ACHN (cell line): ENCODE data around the gene MLC1.

Experiments
- DNase-seq: peaks from one replicate; pipeline ENCODE4 v3.0.0-alpha.2; 2015
- in situ Hi-C: cut with HindIII; loops from 2 replicates; pipeline ENCODE4 v1.10.0; 2017; ENCODE audit warnings: low sequenced_read_pairs, low pct_ligation_motif_present, low pct_unique_long_range_greater_than_20kb

The MLC1 gene

DNA sequence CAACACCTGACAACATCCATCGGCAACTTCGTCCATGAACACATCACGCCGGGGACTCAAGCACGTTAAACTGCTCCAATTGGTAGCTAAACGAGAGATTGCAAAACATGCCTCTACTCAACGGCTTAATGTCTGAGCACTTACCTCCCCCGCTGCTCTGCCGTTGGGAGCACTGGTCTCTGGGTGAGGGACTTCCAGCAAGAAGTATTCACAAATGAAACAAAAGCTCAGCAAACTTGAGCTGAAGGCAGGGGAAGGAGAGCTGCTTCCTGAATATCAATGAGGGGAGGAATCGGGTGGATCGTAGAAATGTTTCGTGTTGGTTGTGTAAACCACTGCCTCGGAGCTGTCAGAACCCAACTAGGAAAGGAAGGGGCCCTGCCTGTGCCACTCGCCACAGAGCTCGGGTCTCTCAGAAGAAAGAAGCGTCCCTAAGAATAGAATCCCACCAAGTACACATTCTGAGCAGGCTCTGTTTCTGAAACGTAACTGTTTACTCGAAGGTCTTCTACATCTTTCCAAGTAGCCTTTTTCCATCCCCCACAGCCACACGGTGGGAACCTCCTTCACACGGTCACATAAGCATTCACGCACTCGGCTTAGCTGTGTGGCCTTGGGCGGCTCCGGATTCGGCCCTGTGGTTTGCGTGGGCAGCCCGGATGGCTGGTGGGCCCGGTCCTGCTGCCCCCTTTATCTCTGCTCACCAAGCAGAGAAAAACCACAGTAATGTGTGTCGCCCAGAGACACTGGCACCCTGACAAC, at the start of gene MLC1:
MLC1 (minus strand) TSS at position 216 of the 762 bp plus-strand sequence. CDS start 524 bp downstream, outside the sequence.
- in situ Hi-C loops = no loop called here
- no peak for DNase-seq

DNA sequence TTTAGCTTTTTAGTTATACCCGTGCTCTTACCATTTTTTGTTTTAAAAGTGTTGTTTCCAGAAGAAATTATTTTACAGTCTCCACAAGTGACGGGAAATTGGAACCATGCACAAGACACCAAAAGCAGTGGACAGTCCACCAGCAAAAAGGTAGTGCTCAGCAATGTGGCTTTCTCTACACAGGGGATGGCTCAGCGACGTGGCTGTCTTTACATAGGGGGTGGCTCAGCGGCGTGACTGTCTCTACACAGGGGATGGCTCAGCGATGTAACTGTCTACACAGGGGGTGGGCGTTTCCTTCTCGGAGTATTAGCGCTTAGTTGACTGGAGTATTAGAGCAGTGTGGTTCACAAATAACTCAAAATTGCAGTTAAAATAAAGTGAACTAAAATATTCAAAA, 49.3 kb upstream of the MLC1 start:
- DNase-seq = no peak
- in situ Hi-C loops = no loop called here

DNA sequence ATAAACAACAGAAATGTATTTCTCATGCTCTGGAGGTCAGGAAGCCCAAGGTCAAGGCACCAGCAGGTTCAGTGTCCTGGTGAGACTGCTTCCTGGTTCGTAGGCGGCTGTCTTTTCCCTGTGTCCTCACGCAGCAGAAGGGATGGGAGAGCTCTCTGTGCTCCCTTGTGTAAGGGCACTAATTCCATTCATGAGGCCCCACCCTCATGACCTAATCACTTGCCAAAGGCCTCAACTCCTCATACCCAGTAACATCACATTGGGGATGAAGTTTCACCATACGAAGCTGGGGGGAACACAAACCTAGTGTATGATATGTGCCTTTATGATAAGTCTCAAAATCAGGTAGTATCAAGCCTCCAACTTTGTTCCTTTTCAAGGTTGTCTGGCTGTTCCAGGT, 46.7 kb upstream of the MLC1 start:
- DNase-seq = no peak
- in situ Hi-C loops = no loop called here

DNA sequence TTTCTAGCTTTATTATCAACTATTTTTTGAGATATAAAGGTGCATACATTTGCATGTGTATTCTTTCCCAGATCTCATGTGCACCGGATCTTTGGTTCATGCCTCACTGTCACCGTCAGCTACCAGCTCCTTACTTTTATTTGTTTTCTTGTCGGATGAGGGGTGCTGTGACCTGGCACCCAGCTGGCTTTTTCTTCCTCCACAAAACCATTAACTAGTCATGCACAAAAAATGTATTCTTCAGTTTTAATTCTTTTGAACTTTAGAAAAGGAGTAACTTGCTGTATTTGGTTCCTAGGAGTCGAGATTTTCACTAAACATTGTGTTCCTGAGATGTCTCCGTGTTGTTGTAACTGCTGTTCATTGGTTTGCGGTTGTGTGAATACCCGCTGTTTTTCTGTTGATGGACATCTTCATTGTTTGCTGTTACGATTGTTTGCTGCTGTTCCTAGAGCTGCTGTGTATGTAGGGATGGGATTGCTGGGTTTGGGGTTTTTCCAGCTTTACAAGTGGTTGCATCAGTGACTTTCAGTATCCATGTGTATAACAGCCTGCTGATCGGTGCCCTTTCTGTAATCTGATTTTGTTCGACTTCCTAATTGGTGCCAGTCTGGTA, 44.0 kb upstream of the MLC1 start:
- in situ Hi-C loops = no loop called here
- DNase-seq = no peak

DNA sequence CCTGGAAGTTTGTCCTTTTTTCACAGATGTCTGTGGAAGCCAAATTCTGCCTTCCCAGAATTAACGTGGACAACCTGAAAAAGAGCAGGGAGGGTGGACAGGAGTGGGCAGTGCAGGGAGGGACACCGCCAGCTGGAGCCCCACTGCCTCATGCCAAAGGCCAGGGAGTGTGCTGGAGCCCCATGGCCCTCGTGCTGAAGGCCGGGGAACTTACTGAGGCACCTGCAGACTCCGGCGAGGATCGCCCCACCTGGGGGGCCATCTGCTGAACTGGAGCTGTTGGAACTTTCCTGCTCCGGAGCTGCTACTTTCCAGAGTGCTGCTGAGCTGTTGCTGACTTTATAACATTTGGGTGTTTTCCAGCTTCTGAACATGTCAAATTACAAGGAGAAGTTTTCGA, 39.8 kb upstream of the MLC1 start:
- no peak for DNase-seq
- in situ Hi-C loops = no loop called here

DNA sequence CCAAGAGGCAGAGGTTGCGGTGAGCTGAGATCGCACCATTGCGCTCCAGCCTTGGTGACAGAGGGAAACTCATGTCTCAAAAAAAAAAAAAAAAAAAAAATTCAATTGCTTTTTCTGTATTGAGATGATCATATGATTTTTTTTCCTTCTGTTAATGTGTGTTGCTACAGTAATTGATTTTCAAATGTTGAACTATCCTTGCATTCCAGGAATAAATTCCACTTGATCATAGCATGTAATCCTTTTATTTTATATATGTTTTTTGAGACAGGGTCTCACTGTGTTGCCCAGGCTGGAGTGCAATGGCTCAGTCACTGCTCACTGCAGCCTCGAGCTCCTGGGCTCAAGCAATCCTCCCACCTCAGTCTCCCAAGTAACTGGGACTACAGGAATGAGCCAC, 37.9 kb upstream of the MLC1 start:
- DNase-seq = no peak
- in situ Hi-C loops = no loop called here

DNA sequence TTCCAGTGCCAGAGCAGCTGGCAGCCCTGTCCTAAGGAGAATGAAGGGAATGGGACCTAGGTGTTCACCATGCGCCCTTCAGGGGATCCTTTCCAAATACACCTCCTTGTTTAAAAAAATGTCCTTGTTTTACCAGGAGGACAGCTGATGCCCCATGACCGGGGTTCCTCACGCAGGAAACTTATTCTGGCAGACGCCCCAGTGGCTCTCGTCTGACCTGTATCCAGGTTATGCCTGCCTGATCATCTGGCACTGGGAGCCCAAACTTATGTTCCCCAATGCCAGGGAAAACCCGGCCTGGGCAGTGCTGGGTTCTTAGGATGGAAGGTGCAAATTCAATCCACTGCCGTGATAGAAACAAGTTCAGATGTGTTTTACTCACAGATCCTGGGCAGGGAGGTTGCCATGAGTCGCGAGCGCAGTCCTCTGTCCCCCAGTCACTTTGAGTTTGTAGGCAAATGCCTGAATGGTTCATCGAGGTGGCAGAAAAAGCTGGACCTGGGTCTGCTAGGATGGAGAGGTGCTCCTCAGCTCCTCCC, 36.0 kb upstream of the MLC1 start:
- no peak for DNase-seq
- in situ Hi-C loops = no loop called here

DNA sequence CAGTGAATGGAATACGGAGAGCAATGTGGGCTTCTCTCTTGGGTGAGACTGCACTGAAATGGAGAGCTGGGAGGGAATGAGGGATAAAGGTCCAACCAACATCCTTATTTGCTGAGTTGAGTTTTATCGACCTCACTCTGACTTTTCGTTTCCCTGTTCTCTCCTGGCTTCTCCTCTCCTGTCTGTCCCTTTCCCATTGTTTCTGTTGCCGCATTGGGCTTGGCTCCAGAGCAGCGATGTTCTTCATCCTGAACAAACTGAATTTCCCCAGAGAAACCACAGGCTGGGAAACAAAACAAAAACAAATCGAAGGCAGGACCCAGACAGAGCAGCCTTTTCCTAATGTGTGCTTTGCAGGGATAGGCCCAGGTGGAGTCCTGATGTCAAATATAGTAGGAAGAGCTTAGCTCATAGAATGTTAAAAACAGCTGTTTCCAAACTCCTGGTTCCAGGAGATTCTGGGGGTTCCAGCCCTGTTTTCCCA, 34.6 kb upstream of the MLC1 start:
- in situ Hi-C loops = no loop called here
- no peak for DNase-seq

DNA sequence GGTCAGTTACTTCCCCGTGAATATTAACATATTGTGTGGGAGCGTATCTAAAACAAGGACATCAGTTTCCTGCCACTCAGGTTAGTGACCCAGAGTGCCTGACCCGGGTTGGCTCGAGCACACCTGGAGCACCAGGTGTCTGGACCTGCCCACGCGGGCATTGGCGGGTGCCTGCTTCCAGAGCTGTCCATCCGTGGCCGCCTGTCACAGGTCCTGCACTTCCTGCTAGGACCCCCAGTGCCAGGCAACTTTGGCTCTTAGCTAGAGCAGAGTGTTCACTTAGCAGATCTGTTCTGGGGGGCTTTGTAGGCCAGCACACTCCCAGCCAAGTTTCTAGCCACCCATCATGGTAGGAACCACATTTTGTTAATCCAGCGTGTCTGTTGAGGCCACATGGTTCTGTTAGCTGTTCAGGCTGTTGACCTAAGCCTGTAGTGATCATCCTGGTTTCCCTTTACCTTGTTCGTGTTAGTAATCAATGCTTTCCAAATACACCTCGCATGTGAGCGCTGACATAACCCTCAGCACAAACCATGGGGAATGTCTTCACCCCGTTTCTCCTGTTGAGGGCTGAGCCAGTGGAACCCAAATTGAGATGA, 34.0 kb upstream of the MLC1 start:
- in situ Hi-C loops = no loop called here
- DNase-seq = no peak

DNA sequence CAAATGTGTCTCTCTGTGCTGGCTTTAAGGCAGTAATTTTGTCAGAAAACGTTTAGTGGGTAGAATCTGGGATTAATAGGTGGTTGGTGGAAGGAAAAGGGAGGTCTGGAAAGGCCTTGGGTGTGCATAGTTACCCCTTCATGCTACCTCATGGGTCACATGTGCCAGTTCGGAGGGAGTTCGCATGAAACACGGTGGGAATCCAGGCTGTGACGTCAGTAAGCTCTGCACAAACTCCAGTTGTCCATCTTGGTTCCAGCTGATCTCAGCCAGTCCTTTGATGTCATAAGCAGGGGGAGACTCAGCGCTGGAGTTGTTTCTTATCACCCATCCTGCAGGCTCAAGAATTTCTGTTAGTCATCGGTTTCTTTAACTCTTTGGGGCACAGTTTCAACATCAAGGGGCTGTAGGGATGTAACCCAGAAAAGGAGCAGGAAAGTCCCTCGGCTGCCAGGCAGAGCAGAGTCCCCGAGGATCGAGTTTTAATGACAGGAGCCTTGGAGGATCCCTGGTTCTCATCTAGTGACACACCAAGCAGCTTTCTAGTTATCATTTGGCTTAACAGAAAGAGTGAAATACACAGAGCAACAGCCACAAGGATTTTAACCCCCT, 33.4 kb upstream of the MLC1 start:
- peak; percentile 2 for DNase-seq
- in situ Hi-C loops = no loop called here

DNA sequence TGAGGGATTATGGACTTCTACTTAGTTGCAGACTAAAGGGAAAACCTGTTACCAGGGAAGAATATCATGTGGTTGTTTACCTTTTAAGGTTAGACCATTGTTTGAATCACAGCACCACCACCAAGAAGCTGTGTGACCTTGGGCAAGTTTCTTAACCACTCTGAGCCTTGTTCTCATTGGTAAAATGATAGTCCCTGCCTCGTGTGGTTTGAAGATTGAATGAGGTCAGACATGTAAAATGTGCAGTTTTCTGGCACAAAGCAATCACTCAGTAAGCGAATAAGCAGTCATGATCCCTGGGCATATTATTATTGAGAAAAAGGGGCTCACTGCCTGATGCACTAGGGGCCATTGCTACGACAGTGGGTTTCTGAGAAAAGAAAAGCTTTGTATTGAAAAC, 32.9 kb upstream of the MLC1 start:
- DNase-seq = no peak
- in situ Hi-C loops = no loop called here

DNA sequence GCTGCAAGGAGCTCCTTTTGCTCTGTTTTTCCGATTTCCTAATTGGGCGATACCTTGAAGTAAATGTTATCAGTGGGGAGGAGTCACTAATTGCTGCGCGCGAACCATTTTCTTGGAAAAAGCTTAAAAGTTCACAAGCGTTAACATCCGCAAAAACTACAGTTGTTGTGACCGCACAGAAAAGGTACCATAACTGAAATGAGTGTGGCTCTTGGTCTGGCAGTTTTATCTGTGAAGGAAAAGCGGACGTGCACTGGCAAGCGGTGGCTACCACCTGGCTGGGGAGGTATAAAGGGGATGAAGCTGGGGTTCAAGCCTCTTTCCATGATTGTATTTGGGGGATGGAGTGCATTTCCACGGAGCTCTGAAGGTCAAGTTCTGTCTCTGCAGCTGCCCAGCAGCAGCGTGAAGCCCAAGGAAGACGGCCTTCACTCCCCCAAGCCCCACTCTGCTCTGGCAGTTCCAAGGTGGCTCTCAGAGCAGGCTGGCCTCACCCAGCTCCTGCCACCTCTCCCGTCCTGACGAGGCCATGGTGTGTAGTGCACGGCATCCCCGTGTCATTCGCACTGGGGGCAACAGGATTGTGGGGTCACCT, 32.0 kb upstream of the MLC1 start:
- DNase-seq = no peak
- in situ Hi-C loops = no loop called here

DNA sequence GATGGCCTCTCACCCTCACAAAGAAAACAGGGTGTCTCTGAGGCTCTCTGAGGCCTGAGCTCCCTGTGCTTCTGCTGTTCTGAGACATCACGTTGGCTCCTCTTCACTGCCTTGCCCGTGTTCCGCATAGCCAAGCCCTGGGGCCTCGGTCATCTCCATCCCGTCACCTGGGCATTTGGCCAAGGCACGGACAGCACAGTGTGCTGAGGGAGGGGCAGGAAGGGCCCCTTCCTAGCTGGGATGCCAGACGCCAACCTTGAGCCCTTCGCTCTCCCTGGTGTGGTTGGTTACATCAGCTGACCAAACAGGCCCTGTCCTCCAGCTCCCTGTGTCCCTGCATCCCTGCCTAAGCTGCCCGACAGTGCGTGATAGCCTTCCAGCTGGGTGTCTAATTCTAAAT, 30.5 kb upstream of the MLC1 start:
- no peak for DNase-seq
- in situ Hi-C loops = no loop called here

DNA sequence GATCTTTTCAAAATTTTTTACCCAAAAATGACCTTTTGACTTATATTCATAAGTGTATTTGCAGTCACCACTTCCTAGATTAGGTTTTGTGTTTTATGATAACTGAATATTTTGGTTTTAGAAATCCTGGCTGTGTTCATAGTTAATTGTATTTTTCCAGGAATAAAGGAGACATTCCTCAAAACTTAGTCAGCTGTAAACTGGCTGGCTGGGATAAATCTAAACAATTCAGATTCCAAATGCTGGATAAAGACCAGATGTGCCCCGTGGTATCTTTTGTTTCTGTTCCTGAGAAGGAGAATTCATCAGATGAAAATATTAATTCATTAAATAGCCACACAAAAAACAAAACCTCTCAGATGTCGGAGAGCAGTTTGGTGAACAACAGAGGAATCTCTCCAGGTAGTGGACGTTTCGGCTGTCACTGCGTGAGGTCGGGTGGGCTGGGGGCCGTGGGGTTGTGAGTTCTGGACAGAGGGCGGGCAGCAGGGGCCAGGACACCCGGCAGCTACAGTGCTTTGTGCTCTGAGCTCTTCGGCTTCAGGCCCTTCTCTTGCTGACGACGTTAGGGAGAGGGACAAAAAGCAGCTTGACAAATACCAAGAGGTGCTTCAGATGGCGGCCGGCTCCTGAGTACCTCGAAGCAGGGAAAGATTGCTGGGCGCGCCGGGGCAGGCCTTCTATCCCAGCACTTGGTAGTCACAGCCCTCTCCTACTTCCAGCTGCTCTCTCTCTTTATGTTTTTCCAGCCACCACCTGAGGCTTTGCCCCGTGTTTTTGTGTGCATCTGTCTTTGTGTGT, 29.2 kb upstream of the MLC1 start:
- in situ Hi-C loops = no loop called here
- no peak for DNase-seq

DNA sequence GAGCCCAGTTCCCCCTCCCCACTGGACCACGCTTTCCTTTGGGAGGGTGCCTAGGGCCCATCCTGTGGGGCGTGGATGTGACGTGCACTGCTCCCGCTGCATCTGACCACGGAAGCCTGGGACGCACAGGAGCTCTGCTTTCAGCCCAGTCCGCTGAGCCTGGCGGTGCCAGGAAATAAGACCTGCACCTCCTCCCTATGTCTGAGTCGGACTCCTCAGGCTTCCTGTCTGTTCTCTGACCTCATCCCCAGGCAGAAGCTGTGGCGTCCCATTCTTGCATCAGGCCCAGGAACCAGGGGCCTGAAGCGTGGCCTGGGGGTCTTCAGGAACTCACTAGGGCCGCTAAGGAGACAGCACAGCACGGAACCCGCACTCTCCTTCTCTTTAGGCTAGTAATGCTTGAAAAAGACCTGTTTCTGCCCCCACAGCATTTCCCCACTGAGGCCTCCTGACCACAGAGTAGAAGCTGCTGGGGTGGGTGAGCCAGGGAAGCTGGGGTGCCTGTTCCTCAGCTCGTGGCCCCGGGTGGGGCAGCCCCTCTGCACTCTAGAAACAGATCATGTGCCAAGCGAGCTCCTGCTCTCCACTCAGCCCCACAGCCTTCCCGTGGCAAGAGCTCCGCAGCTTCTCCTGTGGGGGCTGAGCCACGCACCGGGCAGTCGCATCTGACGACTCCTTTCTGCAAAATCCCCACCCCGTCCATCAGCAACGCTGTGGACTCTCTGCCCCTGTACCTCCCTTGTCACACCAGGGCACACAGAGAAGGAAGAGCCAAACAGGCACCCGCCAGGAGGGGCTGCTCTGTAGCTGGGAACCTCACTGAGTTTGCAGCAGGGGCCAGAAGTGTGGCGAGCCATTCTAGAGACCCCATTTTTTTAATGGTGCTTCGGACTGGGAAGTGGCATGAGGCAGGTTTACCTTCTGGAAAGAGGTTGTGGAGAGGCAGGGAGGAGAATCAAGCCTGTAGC, 27.2 kb upstream of the MLC1 start:
- in situ Hi-C loops = no loop called here
- no peak for DNase-seq

DNA sequence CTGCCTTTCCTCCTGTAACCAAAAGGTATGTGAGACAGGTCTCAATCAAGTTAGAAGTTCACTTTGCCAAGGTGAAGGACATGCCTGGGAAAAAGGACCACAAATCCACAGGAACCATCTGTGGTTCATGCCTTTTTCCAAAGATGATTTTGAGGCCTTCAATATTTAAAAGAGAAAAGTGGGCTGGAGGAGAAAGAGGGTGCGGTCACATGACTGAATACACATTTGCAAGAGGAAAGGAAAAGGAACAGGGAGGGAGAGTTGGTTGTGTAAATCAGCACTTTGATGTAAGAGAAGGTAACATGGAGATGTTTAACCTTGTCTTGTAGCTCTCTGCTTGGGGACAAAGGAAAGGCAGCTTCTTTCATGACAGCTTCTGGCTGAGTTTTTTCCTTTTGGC, 25.8 kb upstream of the MLC1 start:
- DNase-seq = no peak
- in situ Hi-C loops = no loop called here

DNA sequence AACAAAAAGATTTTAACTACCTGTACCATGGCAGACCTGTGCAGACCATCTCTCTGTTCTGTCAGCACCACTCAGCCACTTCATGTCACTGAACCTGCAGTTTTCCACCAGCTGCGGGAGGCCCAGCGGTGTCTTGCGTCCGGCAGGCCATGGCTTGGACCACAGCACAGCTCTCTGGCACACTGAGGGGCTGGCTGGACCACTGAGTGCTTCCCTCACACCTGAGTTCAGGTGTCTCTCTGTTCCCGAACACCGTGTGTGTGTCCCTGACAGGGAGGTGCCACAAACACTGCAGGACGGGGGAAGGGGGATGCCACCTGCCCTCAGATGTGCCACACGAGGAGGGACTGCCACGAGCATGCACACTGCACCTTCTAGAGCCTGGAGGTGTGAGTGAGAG, 22.3 kb upstream of the MLC1 start:
- DNase-seq = no peak
- in situ Hi-C loops = no loop called here
